ENCODE measurements around the gene CD22. TPM values are rescaled to one million over a fixed set of nuclear protein-coding genes. Genes with fewer than 3 reads are reported as not detected.

The CD22 gene
- total RNA-seq, 1 donor from 2014 or later, result not detected

GRCh38 chr19:35297922-35298321, 31.1 kb upstream of the CD22 start:
- no peak for TF ChIP-seq CTCF (IDR thresholded peaks at IDR 0.05; ENCODE audit: partially characterized antibody, unreplicated experiment)
- Mint-ChIP-seq H3K9me3 (ENCODE audit: unreplicated experiment) (peaks cover 6% of the 10 kb centered on the region), H3K27ac (ENCODE audit: unreplicated experiment) (no peak overlapping the region), H3K4me3 (ENCODE audit: unreplicated experiment) (no peak overlapping the region), H3K4me1 (ENCODE audit: low read depth, unreplicated experiment) (peaks cover 6% of the 10 kb centered on the region), H3K36me3 (ENCODE audit: unreplicated experiment) (peaks cover 4% of the 10 kb centered on the region), H3K27me3 (ENCODE audit: unreplicated experiment) (peaks cover 6% of the 10 kb centered on the region)
- DNase-seq, result no peak

- peaks cover 6% of the 10 kb centered on the region for H3K9me3 Mint-ChIP-seq (ENCODE audit: unreplicated experiment)
- no peaks in the 10 kb centered on the region for H3K4me1 Mint-ChIP-seq (ENCODE audit: low read depth, unreplicated experiment)
- H3K27me3 Mint-ChIP-seq (ENCODE audit: unreplicated experiment), result peaks cover 6% of the 10 kb centered on the region
- no peak for TF ChIP-seq CTCF (IDR thresholded peaks at IDR 0.05; ENCODE audit: partially characterized antibody, unreplicated experiment)
- no peak overlapping the region for H3K27ac Mint-ChIP-seq (ENCODE audit: unreplicated experiment)
- H3K36me3 Mint-ChIP-seq (ENCODE audit: unreplicated experiment), result peaks cover 4% of the 10 kb centered on the region
- no peak overlapping the region for H3K4me3 Mint-ChIP-seq (ENCODE audit: unreplicated experiment)
- no peak for DNase-seq
Observed at GRCh38 chr19:35298561-35298972, 30.4 kb upstream of the CD22 start.

GRCh38 chr19:35299523-35300338, 29.3 kb upstream of the CD22 start:
- no peak for DNase-seq
- Mint-ChIP-seq H3K36me3 (ENCODE audit: unreplicated experiment) (peaks cover 4% of the 10 kb centered on the region), H3K27me3 (ENCODE audit: unreplicated experiment) (peaks cover 2% of the 10 kb centered on the region), H3K9me3 (ENCODE audit: unreplicated experiment) (peaks cover 4% of the 10 kb centered on the region), H3K4me1 (ENCODE audit: low read depth, unreplicated experiment) (no peaks in the 10 kb centered on the region), H3K4me3 (ENCODE audit: unreplicated experiment) (no peak overlapping the region), H3K27ac (ENCODE audit: unreplicated experiment) (no peak overlapping the region)
- TF ChIP-seq CTCF (IDR thresholded peaks at IDR 0.05; ENCODE audit: partially characterized antibody, unreplicated experiment), result no peak

- peaks cover 4% of the 10 kb centered on the region for H3K9me3 Mint-ChIP-seq (ENCODE audit: unreplicated experiment)
- H3K36me3 Mint-ChIP-seq (ENCODE audit: unreplicated experiment), result peaks cover 4% of the 10 kb centered on the region
- no peaks in the 10 kb centered on the region for H3K4me1 Mint-ChIP-seq (ENCODE audit: low read depth, unreplicated experiment)
- H3K27me3 Mint-ChIP-seq (ENCODE audit: unreplicated experiment), result peaks cover 2% of the 10 kb centered on the region
- H3K4me3 Mint-ChIP-seq (ENCODE audit: unreplicated experiment), result no peak overlapping the region
- DNase-seq, result no peak
- TF ChIP-seq CTCF (IDR thresholded peaks at IDR 0.05; ENCODE audit: partially characterized antibody, unreplicated experiment), result no peak
- H3K27ac Mint-ChIP-seq (ENCODE audit: unreplicated experiment), result no peak overlapping the region
Observed at GRCh38 chr19:35300339-35300649, 28.7 kb upstream of the CD22 start.

GRCh38 chr19:35301961-35302360, 27.0 kb upstream of the CD22 start:
- Mint-ChIP-seq H3K27ac (ENCODE audit: unreplicated experiment) (no peak overlapping the region), H3K4me1 (ENCODE audit: low read depth, unreplicated experiment) (no peaks in the 10 kb centered on the region), H3K27me3 (ENCODE audit: unreplicated experiment) (peaks cover 2% of the 10 kb centered on the region), H3K36me3 (ENCODE audit: unreplicated experiment) (peaks cover 4% of the 10 kb centered on the region), H3K9me3 (ENCODE audit: unreplicated experiment) (peaks cover 6% of the 10 kb centered on the region), H3K4me3 (ENCODE audit: unreplicated experiment) (no peak overlapping the region)
- no peak for TF ChIP-seq CTCF (IDR thresholded peaks at IDR 0.05; ENCODE audit: partially characterized antibody, unreplicated experiment)
- DNase-seq, result no peak
